Activated naive CD4-positive, alpha-beta T cell treated with anti-CD3 and anti-CD28 coated beads for 36 hours (primary cell): Measurements from ENCODE around the gene SCN8A. TPM values are rescaled to one million over a fixed set of nuclear protein-coding genes. Genes with fewer than 3 reads are reported as not detected.
"Not testable (repeated sequence)": the region's sequence is repeated elsewhere in the genome, so short reads cannot be mapped to it uniquely, and the experiment has no call there.

Experiments used
- CTCF ChIA-PET: fragments of 350-600 bp; sonication (Branson Sonifier 250); formaldehyde crosslinking; loops from one replicate; lab custom pipeline; 2021; ENCODE audit warnings: antibody characterized with exemption; lab: Charles Lee
- DNase-seq: peaks from one replicate; pipeline ENCODE4 v3.0.0-alpha.2; 2020
- H3K27ac Mint-ChIP-seq: one replicate; pipeline ENCODE4 v1.8.0; 2021; ENCODE audit warnings: mild to moderate bottlenecking, mixed read lengths
- H3K27me3 Mint-ChIP-seq: one replicate; pipeline ENCODE4 v1.8.0; 2021; ENCODE audit warnings: low read depth, mixed read lengths
- H3K36me3 Mint-ChIP-seq: one replicate; pipeline ENCODE4 v1.8.0; 2021; ENCODE audit warnings: low read depth, mixed read lengths
- H3K4me1 Mint-ChIP-seq: one replicate; pipeline ENCODE4 v1.8.0; 2021; ENCODE audit warnings: low read depth, mixed read lengths
- H3K4me3 Mint-ChIP-seq: one replicate; pipeline ENCODE4 v1.8.0; 2021; ENCODE audit warnings: mild to moderate bottlenecking, moderate library complexity, mixed read lengths
- H3K9me3 Mint-ChIP-seq: one replicate; pipeline ENCODE4 v1.8.0; 2021; ENCODE audit warnings: mixed read lengths
- intact Hi-C: fragments of 100-400 bp; cut with micrococcal nuclease; formaldehyde crosslinking; loops from one replicate; pipeline ENCODE4 v1.15.1; 2023
- total RNA-seq, 2 experiments: library from RNA; stranded (reverse); gene quantifications; one replicate each; pipeline ENCODE4 v1.2.3, GENCODE V29; 2021

SCN8A gene
- total RNA-seq, 2 experiments from 2014 or later = 0.42 to 0.50 TPM

- H3K27ac Mint-ChIP-seq = no peak overlapping the region
- CTCF ChIA-PET = no interaction called here
- H3K4me1 Mint-ChIP-seq = peaks cover 12% of the 10 kb centered on the region
- no peak overlapping the region for H3K4me3 Mint-ChIP-seq
- no peaks in the 10 kb centered on the region for H3K36me3 Mint-ChIP-seq
- peaks cover 45% of the 10 kb centered on the region for H3K27me3 Mint-ChIP-seq
- intact Hi-C loops = loop anchor here (5.0 kb wide), 4 partner anchors 111 to 274 kb away; partner anchors contain the start of gene SLC4A8
- no peaks in the 10 kb centered on the region for H3K9me3 Mint-ChIP-seq
- no peak for DNase-seq
These were observed 2.0 kb downstream of the SCN8A start for GRCh38 chr12:51593021-51593420.

DNA sequence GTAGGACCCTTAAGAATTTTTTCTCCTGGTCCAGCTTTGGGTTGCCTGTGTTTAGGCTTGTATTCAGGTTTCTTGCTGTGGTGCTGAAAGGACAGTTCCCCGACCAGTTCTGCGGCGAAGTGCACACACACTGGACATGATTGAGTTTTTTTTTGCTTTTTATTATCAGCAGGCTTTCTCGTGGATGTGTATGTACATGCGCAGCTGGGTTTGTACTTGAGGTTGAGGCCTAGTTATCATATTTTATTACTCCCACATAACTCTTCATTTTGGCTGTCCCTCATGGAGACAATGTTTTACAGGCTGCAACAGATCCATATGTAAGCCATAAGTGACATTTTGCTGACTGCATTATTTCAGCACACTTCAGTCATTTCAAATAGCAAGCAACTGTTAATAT lies 2.5 kb downstream of the SCN8A start:
- Mint-ChIP-seq H3K4me1 (peaks cover 12% of the 10 kb centered on the region), H3K36me3 (no peaks in the 10 kb centered on the region), H3K27ac (no peak overlapping the region), H3K27me3 (peaks cover 44% of the 10 kb centered on the region), H3K4me3 (no peak overlapping the region), H3K9me3 (no peaks in the 10 kb centered on the region)
- intact Hi-C loops = loop anchor here (5.0 kb wide), 4 partner anchors 111 to 274 kb away; partner anchors contain the start of gene SLC4A8
- CTCF ChIA-PET = no interaction called here
- peak; percentile 64 for DNase-seq

DNA sequence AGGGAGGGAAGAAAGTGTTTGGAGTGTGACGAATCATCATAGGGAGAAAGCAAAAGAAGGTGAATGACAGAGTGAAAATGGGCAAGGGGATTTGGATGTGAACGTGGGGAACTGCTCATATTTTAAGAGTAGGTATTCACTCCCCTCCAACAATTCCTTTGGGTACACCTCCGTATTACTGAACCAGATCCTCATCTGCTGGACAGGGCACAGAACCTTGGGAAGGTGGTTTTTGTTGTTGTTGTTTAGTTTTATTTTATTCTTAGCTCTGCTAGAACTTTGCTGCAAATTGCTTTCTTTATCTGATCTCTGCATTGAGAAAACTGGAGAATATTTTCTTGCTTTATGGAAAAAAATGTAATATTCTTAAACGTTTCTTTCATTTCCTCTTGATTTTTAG lies 7.1 kb downstream of the SCN8A start:
- CTCF ChIA-PET = no interaction called here
- no peaks in the 10 kb centered on the region for H3K4me1 Mint-ChIP-seq
- no peaks in the 10 kb centered on the region for H3K36me3 Mint-ChIP-seq
- no peak overlapping the region for H3K4me3 Mint-ChIP-seq
- no peaks in the 10 kb centered on the region for H3K9me3 Mint-ChIP-seq
- peaks cover 22% of the 10 kb centered on the region for H3K27me3 Mint-ChIP-seq
- DNase-seq = no peak
- intact Hi-C loops = no loop called here
- H3K27ac Mint-ChIP-seq = no peak overlapping the region

GRCh38 chr12:51600721-51601120 lies 9.7 kb downstream of the SCN8A start:
- H3K27ac Mint-ChIP-seq = no peak overlapping the region
- H3K4me1 Mint-ChIP-seq = no peaks in the 10 kb centered on the region
- H3K36me3 Mint-ChIP-seq = no peaks in the 10 kb centered on the region
- DNase-seq = no peak
- no peak overlapping the region for H3K4me3 Mint-ChIP-seq
- H3K9me3 Mint-ChIP-seq = no peaks in the 10 kb centered on the region
- intact Hi-C loops = no loop called here
- CTCF ChIA-PET = no interaction called here
- H3K27me3 Mint-ChIP-seq = peaks cover 17% of the 10 kb centered on the region

GRCh38 chr12:51601241-51601640 lies 10.2 kb downstream of the SCN8A start:
- DNase-seq = no peak

DNA sequence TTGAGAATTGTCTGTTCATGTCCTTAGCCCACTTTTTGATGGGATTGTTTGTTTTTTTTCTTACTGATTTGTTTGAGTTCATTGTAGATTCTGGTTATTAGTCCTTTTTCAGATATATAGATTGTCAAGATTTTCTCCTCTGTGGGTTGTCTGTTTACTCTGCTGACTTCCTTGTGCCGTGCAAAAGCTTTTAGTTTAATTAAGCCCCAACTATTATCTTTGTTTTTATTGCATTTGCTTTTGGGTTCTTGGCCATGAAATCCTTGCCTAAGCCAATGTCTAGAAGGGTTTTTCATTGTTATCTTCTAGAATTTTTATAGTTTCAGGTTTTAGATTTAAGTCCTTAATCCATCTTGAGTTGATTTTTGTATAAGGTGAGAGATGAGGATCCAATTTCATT lies 14.9 kb downstream of the SCN8A start:
- CTCF ChIA-PET, H3K36me3 Mint-ChIP-seq, intact Hi-C loops, H3K9me3 Mint-ChIP-seq, H3K4me3 Mint-ChIP-seq, H3K27me3 Mint-ChIP-seq, DNase-seq, H3K27ac Mint-ChIP-seq: not testable (repeated sequence)
- H3K4me1 Mint-ChIP-seq = peaks cover 13% of the 10 kb centered on the region

More at GRCh38 chr12:51601241-51601640, 10.2 kb downstream of the SCN8A start:
- Mint-ChIP-seq H3K27me3 (peaks cover 18% of the 10 kb centered on the region), H3K4me1 (no peaks in the 10 kb centered on the region), H3K9me3 (peaks cover under 1% of the 10 kb centered on the region), H3K27ac (no peak overlapping the region), H3K36me3 (no peaks in the 10 kb centered on the region), H3K4me3 (no peak overlapping the region)
- intact Hi-C loops = no loop called here
- CTCF ChIA-PET = no interaction called here

DNA sequence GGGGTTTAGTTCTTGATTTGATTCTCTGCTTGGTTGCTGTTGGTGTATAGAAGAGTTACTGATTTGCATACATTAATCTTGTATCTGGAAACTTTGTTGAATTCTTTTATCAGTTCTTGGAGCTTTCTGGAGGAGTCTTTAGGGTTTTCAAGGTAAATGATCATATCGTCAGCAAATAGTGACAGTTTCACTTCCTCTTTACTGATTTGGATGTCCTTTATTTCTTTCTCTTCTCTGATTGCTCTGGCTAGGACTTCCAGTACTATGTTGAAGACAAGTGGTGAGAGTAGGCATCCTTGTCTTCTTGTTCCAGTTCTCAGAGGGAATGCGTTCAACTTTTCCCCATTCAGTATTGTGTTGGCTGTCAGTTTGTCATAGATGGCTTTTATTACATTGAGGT lies 16.2 kb downstream of the SCN8A start:
- intact Hi-C loops, H3K27ac Mint-ChIP-seq, H3K4me3 Mint-ChIP-seq, H3K36me3 Mint-ChIP-seq, DNase-seq, H3K9me3 Mint-ChIP-seq, H3K27me3 Mint-ChIP-seq: not testable (repeated sequence)
- CTCF ChIA-PET = interaction anchor here (0.7 to 1.2 kb wide), 2 partner anchors 18 to 56 kb away, joined by 3 read pairs; no protein-coding TSS in a partner anchor
- peaks cover 13% of the 10 kb centered on the region for H3K4me1 Mint-ChIP-seq

- H3K4me1 Mint-ChIP-seq = no peaks in the 10 kb centered on the region
- intact Hi-C loops = no loop called here
- CTCF ChIA-PET = interaction anchor here (0.7 to 0.9 kb wide), 3 partner anchors 8 to 248 kb away, joined by 3 read pairs; no protein-coding TSS in a partner anchor
- H3K27ac Mint-ChIP-seq = no peak overlapping the region
- no peak overlapping the region for H3K4me3 Mint-ChIP-seq
- DNase-seq = no peak
- peaks cover 2% of the 10 kb centered on the region for H3K27me3 Mint-ChIP-seq
- no peaks in the 10 kb centered on the region for H3K9me3 Mint-ChIP-seq
- H3K36me3 Mint-ChIP-seq = no peaks in the 10 kb centered on the region
These were observed 29.4 kb downstream of the SCN8A start for GRCh38 chr12:51620448-51620847.

DNA sequence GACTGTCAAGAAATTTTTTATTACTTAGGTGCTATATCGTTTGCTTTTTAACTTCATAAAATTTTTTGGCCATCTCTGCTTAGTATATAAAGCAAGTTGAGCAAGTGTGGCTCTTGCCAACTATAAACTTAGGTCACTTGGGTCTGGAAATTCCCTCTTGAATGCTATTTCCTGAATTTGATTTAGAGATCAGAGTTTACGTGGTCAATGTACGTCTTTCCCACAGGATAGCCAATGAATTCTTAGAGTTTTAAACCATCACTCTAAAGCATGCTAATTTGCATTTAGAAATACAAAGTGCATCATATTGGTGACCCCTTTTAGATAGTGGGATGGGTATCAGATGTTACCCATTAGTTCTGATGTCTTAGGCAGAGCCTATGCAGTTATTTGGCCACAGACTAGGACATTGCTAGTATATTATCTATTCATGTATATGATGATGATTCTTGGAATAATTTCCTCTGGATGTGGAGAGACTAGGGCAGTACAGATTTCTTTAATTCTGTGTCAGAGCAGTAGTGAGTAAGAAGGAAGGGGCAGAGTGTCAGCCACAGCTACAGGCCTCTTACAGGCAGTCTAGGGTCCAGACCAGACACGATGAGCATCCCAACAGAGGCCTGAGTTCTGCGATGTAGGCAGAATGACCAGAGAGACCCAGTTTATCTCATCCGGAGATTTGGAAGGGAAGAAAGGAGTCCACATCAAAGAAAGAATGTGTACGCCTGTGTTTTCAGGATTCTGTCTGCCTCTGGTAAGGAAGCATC lies 30.3 kb downstream of the SCN8A start:
- DNase-seq = no peak
- Mint-ChIP-seq H3K36me3 (no peaks in the 10 kb centered on the region), H3K4me1 (no peaks in the 10 kb centered on the region), H3K4me3 (no peak overlapping the region), H3K9me3 (no peaks in the 10 kb centered on the region), H3K27me3 (peaks cover 2% of the 10 kb centered on the region), H3K27ac (no peak overlapping the region)
- CTCF ChIA-PET = interaction anchor here (0.6 to 0.9 kb wide), 3 partner anchors 21 to 1064 kb away, joined by 3 read pairs; no protein-coding TSS in a partner anchor
- intact Hi-C loops = no loop called here

DNA sequence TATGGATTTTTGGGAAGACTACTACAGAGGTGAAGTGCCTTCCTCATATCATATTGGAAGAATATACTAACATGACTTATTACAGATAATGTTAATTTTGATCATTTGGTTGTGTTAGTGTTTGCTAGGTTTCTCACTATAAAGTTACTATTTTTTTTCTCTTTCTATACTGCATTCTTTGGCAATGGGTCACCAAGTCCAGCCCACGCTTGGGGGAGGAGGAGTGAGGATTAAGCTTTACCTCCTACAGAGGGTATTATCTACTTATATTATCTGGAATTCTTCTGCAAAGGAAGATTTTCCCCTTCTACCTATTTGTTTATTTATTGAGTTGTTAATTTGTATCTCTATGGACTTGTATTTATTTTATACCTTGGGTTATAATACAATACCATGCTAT lies 31.5 kb downstream of the SCN8A start:
- no peak for DNase-seq
- peaks cover 2% of the 10 kb centered on the region for H3K27me3 Mint-ChIP-seq
- no peaks in the 10 kb centered on the region for H3K4me1 Mint-ChIP-seq
- no peaks in the 10 kb centered on the region for H3K9me3 Mint-ChIP-seq
- H3K4me3 Mint-ChIP-seq = no peak overlapping the region
- no peak overlapping the region for H3K27ac Mint-ChIP-seq
- H3K36me3 Mint-ChIP-seq = no peaks in the 10 kb centered on the region
- intact Hi-C loops = no loop called here
- CTCF ChIA-PET = no interaction called here

GRCh38 chr12:51625370-51625769 lies 34.3 kb downstream of the SCN8A start:
- CTCF ChIA-PET = no interaction called here
- intact Hi-C loops = no loop called here
- DNase-seq = no peak
- no peaks in the 10 kb centered on the region for H3K36me3 Mint-ChIP-seq
- no peaks in the 10 kb centered on the region for H3K4me1 Mint-ChIP-seq
- H3K4me3 Mint-ChIP-seq = no peak overlapping the region
- H3K27me3 Mint-ChIP-seq = no peaks in the 10 kb centered on the region
- H3K9me3 Mint-ChIP-seq = no peaks in the 10 kb centered on the region
- H3K27ac Mint-ChIP-seq = no peak overlapping the region

DNA sequence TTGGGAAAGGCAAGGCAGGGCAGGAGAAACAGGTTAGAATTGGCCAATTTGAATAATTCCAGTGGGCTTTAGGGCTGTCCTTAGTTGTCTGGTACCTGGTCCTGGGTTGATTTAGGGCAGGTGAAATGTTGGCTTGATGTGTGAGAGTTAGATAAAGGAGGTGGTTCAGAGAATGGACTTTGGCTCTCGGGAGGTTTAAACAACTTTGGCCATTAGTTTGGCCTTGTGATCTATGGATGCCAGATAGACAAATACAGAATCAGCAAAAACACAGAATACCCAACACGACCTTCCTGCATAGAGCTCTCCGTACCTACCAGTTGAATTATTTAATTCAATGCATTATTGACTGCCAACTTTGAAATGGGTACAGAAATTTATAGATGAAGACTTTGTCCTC lies 35.1 kb downstream of the SCN8A start:
- no peaks in the 10 kb centered on the region for H3K36me3 Mint-ChIP-seq

GRCh38 chr12:51626629-51627028 lies 35.6 kb downstream of the SCN8A start:
- Mint-ChIP-seq H3K4me3 (no peak overlapping the region), H3K4me1 (no peaks in the 10 kb centered on the region), H3K9me3 (no peaks in the 10 kb centered on the region), H3K27ac (no peak overlapping the region), H3K36me3 (no peaks in the 10 kb centered on the region), H3K27me3 (no peaks in the 10 kb centered on the region)
- no peak for DNase-seq
- intact Hi-C loops = no loop called here
- CTCF ChIA-PET = no interaction called here

More for the DNA sequence above, 35.1 kb downstream of the SCN8A start:
- intact Hi-C loops = no loop called here
- no peak overlapping the region for H3K27ac Mint-ChIP-seq
- H3K9me3 Mint-ChIP-seq = no peaks in the 10 kb centered on the region
- CTCF ChIA-PET = no interaction called here
- H3K27me3 Mint-ChIP-seq = no peaks in the 10 kb centered on the region
- H3K4me3 Mint-ChIP-seq = no peak overlapping the region
- DNase-seq = no peak
- no peaks in the 10 kb centered on the region for H3K4me1 Mint-ChIP-seq
